ENCODE measurements around the gene AMIGO1.
A peak's percentile ranks its signal among the peaks of the same experiment; 100 is the strongest.

Gene AMIGO1

GRCh38 chr1:109529881-109530456 is 20.4 kb upstream of the AMIGO1 start:
- H3K27ac Mint-ChIP-seq, result peak overlapping the region; percentile 86
- peak overlapping the region; percentile 47 for H3K4me3 Mint-ChIP-seq
- DNase-seq, result no peak
- H3K27me3 Mint-ChIP-seq (ENCODE audit: low read depth, poor library complexity), result peaks cover 19% of the 10 kb centered on the region
- no peaks in the 10 kb centered on the region for H3K9me3 Mint-ChIP-seq
- H3K36me3 Mint-ChIP-seq (ENCODE audit: low read depth), result no peaks in the 10 kb centered on the region
- H3K4me1 Mint-ChIP-seq, result peaks cover 73% of the 10 kb centered on the region
- TF ChIP-seq, protein P1, sequence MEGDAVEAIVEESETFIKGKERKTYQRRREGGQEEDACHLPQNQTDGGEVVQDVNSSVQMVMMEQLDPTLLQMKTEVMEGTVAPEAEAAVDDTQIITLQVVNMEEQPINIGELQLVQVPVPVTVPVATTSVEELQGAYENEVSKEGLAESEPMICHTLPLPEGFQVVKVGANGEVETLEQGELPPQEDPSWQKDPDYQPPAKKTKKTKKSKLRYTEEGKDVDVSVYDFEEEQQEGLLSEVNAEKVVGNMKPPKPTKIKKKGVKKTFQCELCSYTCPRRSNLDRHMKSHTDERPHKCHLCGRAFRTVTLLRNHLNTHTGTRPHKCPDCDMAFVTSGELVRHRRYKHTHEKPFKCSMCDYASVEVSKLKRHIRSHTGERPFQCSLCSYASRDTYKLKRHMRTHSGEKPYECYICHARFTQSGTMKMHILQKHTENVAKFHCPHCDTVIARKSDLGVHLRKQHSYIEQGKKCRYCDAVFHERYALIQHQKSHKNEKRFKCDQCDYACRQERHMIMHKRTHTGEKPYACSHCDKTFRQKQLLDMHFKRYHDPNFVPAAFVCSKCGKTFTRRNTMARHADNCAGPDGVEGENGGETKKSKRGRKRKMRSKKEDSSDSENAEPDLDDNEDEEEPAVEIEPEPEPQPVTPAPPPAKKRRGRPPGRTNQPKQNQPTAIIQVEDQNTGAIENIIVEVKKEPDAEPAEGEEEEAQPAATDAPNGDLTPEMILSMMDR (IDR thresholded peaks at IDR 0.05), result no peak

DNA sequence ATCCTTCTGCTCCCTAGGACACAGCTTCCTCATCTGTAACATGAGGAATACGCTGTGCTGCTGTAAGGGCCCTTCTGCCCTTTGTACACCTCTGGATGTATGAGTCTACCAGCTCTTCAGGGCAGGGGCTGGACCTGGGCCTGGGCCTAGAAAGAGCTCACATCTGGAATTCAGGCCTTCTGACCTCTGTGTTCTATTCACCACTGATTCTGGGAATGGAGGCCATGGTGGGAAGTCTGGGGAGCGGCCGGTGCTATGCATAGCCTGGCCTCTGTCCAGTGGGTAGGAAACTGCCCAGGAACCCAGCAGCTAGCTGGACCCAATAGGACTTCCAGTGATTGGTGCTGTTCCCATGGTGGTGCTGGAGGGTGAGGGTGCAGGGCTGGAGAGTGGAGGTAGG is 19.2 kb upstream of the AMIGO1 start:
- Mint-ChIP-seq H3K4me1 (peaks cover 73% of the 10 kb centered on the region), H3K27ac (no peak overlapping the region), H3K4me3 (no peak overlapping the region), H3K27me3 (ENCODE audit: low read depth, poor library complexity) (peaks cover 24% of the 10 kb centered on the region), H3K36me3 (ENCODE audit: low read depth) (no peaks in the 10 kb centered on the region), H3K9me3 (peaks cover 6% of the 10 kb centered on the region)
- TF ChIP-seq, protein P1 (IDR thresholded peaks at IDR 0.05), result no peak
- no peak for DNase-seq

DNA sequence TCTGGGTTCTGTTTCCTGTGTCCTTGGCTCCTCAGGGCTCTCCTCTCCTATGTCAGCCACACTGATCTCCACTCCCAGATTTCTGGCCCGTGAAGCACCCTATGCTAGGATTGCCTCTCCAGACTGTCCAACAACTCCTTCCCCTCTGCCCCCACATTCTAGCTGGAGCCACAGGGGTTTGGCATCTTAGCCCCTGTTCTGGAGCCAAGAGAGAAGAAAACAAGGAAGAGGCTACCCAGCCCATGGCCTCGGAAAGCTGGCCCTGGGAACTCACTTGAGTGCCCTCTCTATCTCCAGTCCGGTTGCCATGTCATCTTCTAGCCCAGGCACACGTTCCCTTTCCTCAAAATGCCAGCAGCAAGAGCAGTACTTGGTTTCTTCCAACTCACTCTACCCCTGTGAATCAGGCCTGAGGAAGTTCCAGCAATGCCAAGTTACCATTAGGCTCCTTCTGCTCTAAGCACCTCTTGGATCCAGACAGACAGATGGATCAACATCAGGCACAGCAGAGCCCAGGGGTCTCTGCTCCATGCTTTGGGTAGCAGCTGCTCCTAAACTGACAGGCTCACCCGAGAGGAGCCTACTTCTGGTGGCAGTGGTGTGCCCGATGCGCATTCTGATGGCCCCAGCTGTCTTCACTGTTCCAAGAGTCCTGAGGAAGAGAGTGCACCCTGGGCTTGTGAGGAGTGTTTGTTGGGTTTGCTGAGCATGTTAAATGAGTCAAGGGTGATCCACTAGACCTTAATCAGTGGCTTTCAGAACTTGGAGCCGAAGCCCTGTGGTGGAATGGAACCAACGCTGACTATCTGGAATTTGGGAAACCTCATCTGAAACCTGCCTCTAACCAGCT is 18.5 kb upstream of the AMIGO1 start:
- no peak overlapping the region for H3K4me3 Mint-ChIP-seq
- H3K27me3 Mint-ChIP-seq (ENCODE audit: low read depth, poor library complexity), result peaks cover 29% of the 10 kb centered on the region
- H3K36me3 Mint-ChIP-seq (ENCODE audit: low read depth), result no peaks in the 10 kb centered on the region
- H3K9me3 Mint-ChIP-seq, result peaks cover 10% of the 10 kb centered on the region
- H3K4me1 Mint-ChIP-seq, result peaks cover 70% of the 10 kb centered on the region
- TF ChIP-seq, protein P1 (IDR thresholded peaks at IDR 0.05), result no peak
- DNase-seq, result no peak
- H3K27ac Mint-ChIP-seq, result no peak overlapping the region

DNA sequence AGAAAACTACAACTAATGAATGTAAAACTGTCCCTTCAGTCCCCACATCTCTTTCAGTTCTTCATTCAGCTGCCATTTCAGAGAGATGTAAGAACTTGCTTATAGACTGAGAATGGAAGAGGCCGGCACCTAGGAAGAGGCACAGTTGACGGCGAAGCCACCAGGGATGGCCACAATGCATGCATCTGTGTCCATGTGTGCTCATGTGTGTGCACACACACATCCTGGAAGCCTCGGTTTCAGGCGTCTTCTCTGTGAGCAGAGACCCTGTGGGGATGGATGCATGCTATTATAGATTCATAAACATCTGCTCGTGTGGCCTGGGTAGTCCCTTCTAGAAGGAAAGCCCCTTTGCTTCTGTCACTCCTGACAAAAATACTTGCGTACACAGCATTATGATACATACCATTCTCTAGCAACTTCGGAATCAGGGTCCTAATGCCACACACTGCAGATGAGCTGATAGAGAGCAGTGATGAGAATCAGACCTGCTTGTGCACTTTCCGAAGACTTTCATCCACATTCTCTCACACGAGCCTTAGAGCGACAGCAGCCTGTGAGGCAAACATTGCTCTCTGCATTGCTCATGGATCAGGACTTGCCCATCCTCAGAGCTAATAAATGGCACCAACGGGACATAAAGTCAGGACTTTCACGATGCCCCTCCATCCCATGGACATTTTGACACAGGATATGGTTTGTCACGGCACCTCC is 17.7 kb upstream of the AMIGO1 start:
- Mint-ChIP-seq H3K27ac (no peak overlapping the region), H3K9me3 (peaks cover 10% of the 10 kb centered on the region), H3K4me3 (no peak overlapping the region), H3K4me1 (peaks cover 64% of the 10 kb centered on the region), H3K27me3 (ENCODE audit: low read depth, poor library complexity) (peaks cover 34% of the 10 kb centered on the region), H3K36me3 (ENCODE audit: low read depth) (no peaks in the 10 kb centered on the region)
- TF ChIP-seq, protein P1 (IDR thresholded peaks at IDR 0.05), result no peak
- no peak for DNase-seq

DNA sequence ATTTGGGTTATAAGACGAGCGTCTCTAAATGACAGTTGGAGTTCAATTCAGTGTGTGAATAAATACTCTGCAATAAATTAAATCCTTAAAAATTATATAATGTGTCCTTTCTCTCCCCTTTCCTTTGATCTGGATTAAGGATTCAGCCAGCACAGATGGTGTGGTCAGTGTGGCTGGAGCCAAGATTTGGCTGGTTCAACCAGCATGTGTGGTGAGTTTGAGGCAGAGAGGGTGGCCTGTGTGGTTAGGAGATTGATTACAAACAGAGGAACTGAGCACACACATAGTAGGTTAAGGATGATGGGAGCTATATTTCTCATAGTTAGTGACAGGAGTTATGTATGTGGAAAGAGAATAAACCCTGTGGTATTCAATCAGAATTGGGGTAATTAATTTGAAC is 14.2 kb upstream of the AMIGO1 start:
- H3K9me3 Mint-ChIP-seq, result peaks cover 10% of the 10 kb centered on the region
- peaks cover 49% of the 10 kb centered on the region for H3K4me1 Mint-ChIP-seq
- H3K27ac Mint-ChIP-seq, result no peak overlapping the region
- TF ChIP-seq, protein P1 (IDR thresholded peaks at IDR 0.05), result no peak
- no peak overlapping the region for H3K4me3 Mint-ChIP-seq
- no peak for DNase-seq
- H3K27me3 Mint-ChIP-seq (ENCODE audit: low read depth, poor library complexity), result peaks cover 34% of the 10 kb centered on the region
- no peaks in the 10 kb centered on the region for H3K36me3 Mint-ChIP-seq (ENCODE audit: low read depth)
